AG04450 (cell line): ENCODE data around the gene IQCK. TPM values are rescaled to one million over a fixed set of nuclear protein-coding genes. Genes with fewer than 3 reads are reported as not detected.

Experiments
- CTCF ChIA-PET: fragments of 300-600, 350-600 bp; formaldehyde crosslinking; extraction: SDS; loops from one replicate; lab custom pipeline; 2022; ENCODE audit warnings: antibody characterized with exemption, inconsistent platforms; lab: Charles Lee
- POLR2A ChIA-PET: fragments of 350-600 bp; formaldehyde crosslinking; extraction: SDS; loops from one replicate; lab custom pipeline; 2021; ENCODE audit warnings: antibody characterized with exemption, inconsistent platforms; lab: Yijun Ruan, JAX
- DNase-seq: peaks from one replicate; pipeline ENCODE4 v3.0.0-alpha.2; 2011; ENCODE audit warnings: low read depth, low spot score
- H3K27ac ChIP-seq: one replicate; pipeline ENCODE4 v1.5.1; 2012; ENCODE audit warnings: low read depth, low read length, control low read depth
- H3K27me3 ChIP-seq: one replicate; pipeline ENCODE4 v1.6.0; 2012; ENCODE audit warnings: low read length; ENCODE audit not compliant: control insufficient read depth, insufficient read depth
- H3K4me3 ChIP-seq: 2 replicates; pipeline ENCODE4 v1.5.1; 2011; ENCODE audit warnings: mild to moderate bottlenecking, low read depth, low read length, control low read depth
- H3K9me3 ChIP-seq: 2 replicates; pipeline ENCODE4 v1.5.1; 2012; ENCODE audit warnings: low read length; ENCODE audit not compliant: control insufficient read depth, insufficient read depth
- CTCF ChIP-seq: IDR thresholded peaks from 2 replicates; pipeline ENCODE4 v1.5.1; 2011; ENCODE audit warnings: low read depth, low read length, control low read depth, inconsistent platforms
- polyA plus RNA-seq: library from polyadenylated mRNA; depleted of rRNA; stranded (reverse); fragments of >200 nt; gene quantifications from 2 replicates; pipeline ENCODE4 v1.2.3, GENCODE V29; 2011

IQCK gene
- polyA plus RNA-seq, 1 experiment = 18.0 TPM

GRCh38 chr16:19858340-19859018 is 140.4 kb downstream of the IQCK start:
- CTCF ChIA-PET = no interaction called here
- POLR2A ChIA-PET = no interaction called here
- TF ChIP-seq CTCF = no peak
- Histone ChIP-seq H3K9me3 (no peaks in the 10 kb centered on the region), H3K27ac (no peak overlapping the region), H3K27me3 (no peaks in the 10 kb centered on the region), H3K4me3 (no peak overlapping the region)
- no peak for DNase-seq

GRCh38 chr16:19859166-19859565 is 141.1 kb downstream of the IQCK start:
- CTCF ChIA-PET = no interaction called here
- no peak for TF ChIP-seq CTCF
- H3K9me3 ChIP-seq = no peaks in the 10 kb centered on the region
- H3K27me3 ChIP-seq = no peaks in the 10 kb centered on the region
- POLR2A ChIA-PET = no interaction called here
- H3K4me3 ChIP-seq = no peak overlapping the region
- H3K27ac ChIP-seq = no peak overlapping the region
- no peak for DNase-seq

- DNase-seq = no peak
- H3K9me3 ChIP-seq = no peaks in the 10 kb centered on the region
- TF ChIP-seq CTCF = no peak
- no peak overlapping the region for H3K27ac ChIP-seq
- ChIA-PET CTCF (interaction anchor here (0.7 kb wide), 1 partner anchor 266 kb away, joined by 3 read pairs; no protein-coding TSS in a partner anchor), POLR2A (interaction anchor here (1.1 kb wide), 1 partner anchor 14 kb away, joined by 4 read pairs; no protein-coding TSS in a partner anchor)
- H3K27me3 ChIP-seq = no peaks in the 10 kb centered on the region
- H3K4me3 ChIP-seq = no peak overlapping the region
These were observed 141.5 kb downstream of the IQCK start for GRCh38 chr16:19859603-19860002.

GRCh38 chr16:19860166-19861041 is 142.3 kb downstream of the IQCK start:
- ChIA-PET POLR2A (interaction anchor here (1.1 kb wide), 1 partner anchor 15 kb away, joined by 4 read pairs; no protein-coding TSS in a partner anchor), CTCF (interaction anchor here (0.7 kb wide), 1 partner anchor 267 kb away, joined by 3 read pairs; no protein-coding TSS in a partner anchor)
- Histone ChIP-seq H3K4me3 (no peak overlapping the region), H3K9me3 (no peaks in the 10 kb centered on the region), H3K27ac (peak overlapping the region; percentile 59), H3K27me3 (no peaks in the 10 kb centered on the region)
- DNase-seq = peak; percentile 34
- no peak for TF ChIP-seq CTCF
